GM18520 (cell line): ENCODE data around the gene FGF14.

Source experiments
- ATAC-seq: cut with Tn5 transposase; IDR thresholded peaks from one replicate; pipeline ENCODE4 v1.9.1; 2021; ENCODE audit not compliant: unreplicated experiment

FGF14 gene

DNA sequence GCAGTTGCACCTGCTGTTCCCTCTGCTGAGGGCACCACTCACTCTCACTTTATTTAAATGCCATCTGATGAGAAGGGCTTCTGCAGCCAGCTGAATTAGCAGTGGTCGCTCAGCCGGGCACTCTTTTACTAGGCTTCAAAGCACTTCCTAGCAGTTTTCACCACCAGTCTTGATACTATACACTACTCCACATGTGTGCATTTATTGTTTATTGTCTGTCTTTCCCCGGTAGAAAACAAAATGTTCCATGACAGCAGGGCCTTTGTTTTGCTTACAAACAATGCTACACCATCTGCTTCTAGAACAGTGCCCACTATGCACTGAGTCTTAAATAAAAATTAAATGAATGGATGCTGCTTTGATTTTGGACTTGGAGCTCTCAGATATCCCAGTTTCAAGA, 404.9 kb downstream of the FGF14 start:
- ATAC-seq: no peak

DNA sequence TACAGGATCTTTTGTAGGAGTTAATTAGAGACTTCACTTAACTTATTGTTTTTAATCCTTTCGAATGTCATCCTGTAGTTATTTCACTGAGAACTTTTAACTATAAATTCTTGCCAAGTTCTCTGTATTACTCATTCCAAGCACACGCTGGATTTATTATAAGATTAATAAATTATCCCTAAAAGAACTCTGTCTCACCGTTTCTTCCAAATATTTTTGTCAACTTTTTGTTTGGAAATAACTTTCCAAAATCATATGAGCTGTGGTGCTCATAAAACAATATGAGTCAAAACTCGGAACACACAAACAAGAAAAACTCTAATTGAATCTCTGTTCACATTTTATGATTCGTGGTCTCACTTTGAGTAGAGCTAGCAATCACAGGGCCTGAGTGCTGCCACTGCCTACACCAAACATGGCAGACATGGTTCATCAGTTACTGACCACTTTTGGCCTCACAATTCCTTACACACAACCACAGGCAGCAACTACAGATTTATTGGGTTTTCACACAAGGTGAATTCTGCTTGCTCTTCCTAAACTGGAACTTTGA, 412.0 kb downstream of the FGF14 start:
- no peak for ATAC-seq

DNA sequence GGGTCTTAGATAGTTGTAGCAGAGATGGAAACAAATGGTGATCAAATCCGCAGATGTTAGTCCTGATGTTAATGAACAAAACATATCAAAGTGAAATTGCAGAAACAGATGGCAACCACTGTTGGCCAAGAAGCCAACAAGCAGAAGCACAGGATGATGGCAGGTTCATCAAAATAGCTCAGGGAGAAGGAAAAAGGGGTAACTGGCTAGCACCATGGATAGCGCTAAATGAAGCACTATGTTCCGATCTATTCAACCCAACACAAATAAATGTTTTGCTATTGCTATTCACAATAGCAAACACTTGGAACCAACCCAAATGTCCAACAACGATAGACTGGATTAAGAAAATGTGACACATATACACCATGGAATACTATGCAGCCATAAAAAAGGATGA, 413.7 kb downstream of the FGF14 start:
- no peak for ATAC-seq

DNA sequence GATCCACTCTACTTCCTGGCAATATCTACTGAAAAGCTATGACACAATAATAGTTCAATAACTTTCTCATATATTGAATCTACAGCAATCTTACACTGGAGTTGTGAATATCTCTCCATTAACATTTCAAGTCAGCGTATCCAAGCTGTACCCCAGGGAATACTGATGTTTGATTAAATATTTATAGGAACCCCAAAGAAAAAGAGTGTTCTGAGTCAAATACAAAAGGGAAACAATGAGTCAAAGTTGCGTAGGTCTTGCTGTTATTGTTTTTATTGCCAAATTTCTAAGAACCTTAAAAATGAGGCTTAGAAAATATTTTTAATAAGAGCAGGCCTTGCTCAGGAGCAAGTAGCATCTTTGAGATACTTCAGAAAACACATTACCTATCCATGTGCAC, 415.5 kb downstream of the FGF14 start:
- no peak for ATAC-seq

DNA sequence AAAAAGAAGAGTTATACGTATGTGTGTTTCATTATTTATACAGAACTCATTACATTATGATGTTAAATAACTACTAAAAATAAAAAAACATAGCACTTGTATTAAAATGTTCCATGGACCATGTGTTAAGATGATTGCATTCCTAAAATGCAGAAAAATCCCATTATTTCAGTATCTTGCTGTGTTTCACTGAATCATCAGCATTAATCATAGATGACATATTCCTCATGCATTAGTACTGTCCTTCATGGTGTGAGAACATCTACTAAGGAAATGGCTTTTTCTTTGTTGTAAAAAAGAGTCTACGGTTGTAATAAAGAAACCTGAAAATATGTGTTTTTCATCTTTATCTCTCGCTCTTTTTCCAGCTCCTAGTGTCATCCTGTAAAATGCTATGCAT, 416.5 kb downstream of the FGF14 start:
- ATAC-seq: no peak

DNA sequence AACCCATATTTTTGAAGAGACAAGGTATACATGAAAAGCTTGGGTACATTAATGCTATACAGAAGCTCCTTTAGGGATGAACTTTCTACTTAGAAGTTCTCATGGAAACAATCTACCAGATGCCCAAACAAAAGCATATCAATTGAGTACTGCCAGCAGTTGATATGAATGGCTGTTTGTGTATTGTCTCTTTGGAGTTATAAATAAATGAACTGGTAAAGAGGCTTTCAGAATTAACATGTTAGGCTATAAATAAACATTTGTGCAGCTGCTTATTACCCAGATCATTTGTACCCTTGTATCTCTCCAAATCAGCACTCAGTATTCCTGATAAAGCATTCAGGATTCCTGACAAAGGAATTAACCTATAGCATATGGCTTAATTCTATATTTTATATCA, 418.9 kb downstream of the FGF14 start:
- no peak for ATAC-seq

DNA sequence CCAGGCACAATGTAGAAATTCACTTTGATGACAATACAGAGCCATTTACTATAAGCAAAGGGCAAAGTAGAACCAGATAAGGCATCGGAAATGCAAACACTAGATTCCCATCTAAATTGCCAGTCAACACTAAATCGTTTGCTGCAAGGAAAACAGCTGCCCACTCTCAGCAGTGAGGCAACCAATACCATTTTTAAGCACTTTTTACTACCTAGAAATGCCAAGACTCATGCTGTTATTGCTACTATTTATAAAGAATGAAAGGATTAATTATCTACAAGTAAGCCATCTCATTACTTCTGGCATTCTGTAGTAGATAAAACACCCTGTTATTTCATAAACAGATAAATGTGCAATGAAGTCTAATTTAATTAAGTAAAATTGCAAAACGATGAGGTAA, 422.0 kb downstream of the FGF14 start:
- ATAC-seq: no peak

DNA sequence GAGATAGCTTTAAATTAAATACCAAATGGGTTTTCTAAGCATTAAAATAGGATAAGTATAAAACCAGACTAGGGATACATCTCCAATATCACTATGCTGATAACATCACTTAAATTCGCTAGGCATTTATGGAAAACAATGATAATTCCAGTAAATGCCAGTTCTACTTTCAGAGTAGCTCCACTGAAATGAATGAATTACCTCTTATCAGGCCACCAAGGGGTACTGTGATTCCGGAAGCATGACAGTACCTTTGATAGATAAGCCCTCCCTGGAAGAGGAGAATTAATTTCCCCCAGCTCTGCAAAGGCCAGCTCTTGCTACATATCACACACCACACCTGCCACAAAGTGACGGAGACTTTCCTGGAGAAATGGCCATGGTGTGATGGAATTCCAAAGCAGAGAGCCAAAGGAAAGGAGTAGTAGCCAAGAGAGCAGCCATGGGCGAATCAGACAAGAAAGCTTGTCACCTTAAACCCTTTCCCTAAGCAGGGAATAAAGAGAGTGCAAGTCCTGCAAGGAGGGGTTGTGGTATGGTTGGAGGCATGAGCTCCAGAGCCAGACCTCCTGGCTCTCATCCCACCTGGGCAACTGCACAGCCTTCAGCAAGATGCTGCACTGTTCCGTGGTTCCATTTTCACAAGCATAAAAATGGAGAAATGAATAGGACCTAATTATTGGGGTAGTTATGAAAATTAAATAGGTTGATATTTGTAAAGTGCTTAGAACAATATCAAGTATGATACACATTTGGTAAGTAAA, 423.1 kb downstream of the FGF14 start:
- no peak for ATAC-seq

DNA sequence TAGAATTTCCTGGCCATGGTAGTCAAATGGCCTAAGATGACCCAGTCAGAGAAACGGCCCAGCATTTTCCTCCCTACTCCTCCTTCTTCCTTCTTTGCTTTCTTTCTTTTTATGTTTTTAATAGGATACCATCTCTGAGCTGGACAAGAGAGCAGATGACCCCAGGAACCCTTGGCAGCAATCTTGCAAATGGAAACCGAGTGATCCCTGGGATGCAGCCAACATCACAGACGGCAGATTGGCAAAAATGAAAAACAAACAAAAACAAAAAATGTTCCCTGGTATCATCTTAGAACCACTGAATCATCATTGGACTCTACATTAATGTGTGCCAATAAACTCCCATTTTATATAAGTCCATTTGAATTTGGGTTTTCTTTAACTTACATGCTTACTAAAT, 424.4 kb downstream of the FGF14 start:
- ATAC-seq: no peak

DNA sequence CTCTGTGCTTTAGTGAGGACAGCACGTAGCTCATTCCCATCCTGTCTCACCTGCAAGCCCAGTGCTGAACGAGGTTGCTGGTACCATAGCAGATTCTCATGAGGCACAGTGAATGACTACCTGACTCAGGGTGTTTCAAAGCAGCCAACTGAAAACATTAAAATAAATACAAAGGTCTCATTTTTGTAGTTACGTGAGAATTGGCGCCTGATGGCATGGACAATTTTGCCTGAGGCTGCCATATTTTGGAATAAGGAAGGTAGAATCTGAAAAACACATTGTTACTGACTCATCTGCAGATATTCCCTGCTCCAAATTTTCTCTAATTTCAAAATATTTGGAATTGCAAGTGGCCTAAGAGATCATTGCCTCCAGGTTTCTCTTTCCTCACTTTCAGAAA, 429.7 kb downstream of the FGF14 start:
- no peak for ATAC-seq

DNA sequence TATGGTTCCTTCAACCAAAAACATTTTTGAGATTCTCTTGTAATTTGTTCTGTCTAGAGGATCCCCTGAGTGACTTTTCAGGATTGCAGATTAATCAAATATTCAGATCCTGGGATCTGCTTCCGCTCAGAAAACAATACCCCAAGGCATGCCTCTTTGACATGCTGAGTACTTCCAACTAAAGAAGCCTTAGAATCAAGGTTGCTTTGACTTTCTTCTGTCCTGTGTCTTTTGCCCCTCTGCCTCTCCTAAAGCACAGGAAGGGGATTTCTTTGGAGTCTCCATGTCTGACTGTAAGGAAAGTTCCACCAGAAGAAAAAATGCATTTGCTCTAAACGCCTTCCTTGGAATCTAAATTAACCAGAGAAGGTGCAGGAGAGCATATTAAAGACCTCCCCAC, 431.5 kb downstream of the FGF14 start:
- no peak for ATAC-seq

DNA sequence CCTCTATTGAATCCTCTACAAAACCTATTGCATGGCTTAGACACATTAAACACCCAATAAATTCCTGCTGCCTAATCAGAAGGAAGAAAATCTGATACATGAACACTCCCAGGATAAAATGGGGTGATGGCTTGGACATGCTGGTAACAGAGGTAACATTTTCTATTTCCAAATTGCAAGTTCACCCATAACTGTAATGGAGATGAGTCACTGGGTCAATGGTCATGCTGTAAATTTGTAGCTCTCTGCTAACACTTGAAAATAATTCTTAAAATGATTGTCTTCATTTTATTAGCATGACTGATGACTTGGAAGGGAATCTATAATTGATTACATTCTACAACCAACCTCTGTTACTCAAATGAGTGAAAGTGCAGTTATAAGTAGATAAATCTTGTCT, 434.1 kb downstream of the FGF14 start:
- no peak for ATAC-seq

DNA sequence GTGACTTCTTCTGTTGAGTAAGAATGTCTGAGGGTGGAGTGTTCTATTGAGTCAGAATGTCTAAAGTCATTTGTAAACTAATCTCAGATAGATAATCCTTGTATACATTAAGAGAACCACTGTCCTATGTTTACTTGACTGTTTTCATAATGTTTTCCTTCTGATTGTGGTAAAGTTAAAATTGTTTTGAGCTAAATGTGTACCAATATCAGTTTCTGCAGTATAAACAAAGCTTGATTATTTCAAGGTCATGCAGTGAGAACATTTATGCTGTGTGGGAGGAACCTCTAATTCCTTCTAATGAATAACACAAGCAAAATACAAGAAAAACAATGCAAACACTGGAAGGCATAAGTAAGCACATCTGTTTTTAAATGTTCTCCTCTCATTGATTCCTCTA, 434.6 kb downstream of the FGF14 start:
- ATAC-seq: no peak

DNA sequence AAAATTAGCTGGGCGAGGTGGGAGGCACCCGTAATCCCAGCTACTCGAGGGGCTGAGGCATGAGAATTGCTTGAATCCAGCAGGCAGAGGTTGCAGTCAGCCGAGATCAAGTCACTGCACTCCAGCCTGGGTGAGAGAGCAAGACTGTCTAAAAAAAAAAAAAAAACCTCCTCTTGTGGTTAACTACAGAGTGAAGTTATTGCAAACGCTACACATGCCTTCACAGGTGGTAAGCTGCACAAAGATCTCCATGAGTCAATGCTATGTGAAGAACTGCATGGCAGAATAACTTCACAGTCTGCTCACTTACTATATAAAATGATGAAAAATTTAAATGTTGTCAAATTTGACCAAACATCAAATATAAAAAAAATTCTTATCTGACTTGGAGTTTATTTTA, 436.8 kb downstream of the FGF14 start:
- no peak for ATAC-seq

DNA sequence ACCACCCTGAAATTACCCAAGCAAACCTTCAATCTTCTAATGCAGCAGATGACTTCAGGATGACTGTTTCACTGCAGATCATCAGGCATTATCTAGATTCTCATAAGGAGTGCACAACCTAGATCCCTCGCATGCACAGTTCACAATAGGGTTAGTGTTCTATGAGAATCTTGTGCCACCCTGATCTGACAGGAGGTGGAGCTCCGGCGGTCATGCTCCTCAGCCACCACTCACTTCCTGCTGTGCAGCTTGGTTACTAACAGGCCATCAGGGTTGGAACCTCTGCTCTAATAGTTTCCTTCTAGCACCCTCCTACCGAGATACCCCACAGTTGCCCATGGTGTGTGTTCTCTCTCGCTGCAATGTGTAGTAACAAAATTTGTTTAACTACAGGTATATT, 442.8 kb downstream of the FGF14 start:
- no peak for ATAC-seq

DNA sequence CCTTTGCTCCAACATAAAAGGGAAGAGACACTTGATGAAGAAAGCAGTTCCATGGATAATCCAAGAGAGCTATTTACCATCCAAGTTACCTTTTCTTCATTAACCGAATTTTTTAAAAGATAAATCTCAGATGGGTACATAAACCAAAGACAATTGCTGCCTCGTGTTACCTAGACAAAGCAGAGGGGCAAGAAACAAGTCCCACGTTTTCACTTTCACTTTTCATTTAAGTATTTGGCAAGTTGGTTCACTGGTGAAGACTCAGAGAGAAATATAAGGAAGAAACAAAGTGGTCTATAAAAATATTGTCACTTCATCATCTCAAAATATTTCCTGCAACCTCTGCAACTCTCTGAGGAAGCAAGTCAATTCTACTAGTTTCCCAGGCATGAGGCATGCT, 446.1 kb downstream of the FGF14 start:
- peak; percentile 38 for ATAC-seq

DNA sequence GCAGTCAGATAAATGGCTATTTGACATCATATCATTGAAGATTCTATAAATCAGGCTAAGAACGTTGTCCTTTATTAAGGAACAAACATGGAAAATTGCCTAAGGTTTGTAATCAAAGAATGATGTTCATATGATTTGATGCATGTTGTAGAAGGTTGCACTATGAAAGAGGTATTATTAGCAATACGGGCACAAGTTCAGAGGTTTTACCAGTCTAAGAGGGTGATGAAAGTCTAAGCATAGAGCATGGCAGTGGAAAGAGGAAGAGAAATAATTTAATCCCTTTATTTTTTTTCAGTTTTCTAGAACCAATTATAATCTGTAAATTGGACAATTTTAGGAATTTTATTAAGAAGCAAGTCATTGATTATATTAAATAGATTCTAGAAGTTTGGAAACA, 450.7 kb downstream of the FGF14 start:
- no peak for ATAC-seq

DNA sequence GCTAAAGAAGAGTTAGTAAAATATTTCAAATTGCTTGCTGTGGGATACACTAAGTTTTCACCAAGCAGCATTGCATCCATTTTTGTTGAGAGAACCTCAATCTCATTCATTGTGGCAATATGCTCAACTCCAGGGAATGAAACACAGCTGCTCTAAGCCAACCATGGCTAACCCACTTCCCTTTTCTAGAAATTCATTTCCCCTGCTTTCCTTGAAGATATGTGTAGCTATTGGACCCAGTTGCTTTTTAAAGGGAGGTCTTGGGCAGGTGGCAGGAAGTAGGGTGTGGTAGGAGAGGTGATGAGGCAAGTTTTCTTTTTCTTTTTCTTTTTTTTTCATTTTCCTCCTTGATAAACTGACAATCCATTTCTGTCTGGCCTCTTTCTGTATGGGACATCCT, 452.2 kb downstream of the FGF14 start:
- ATAC-seq: no peak

DNA sequence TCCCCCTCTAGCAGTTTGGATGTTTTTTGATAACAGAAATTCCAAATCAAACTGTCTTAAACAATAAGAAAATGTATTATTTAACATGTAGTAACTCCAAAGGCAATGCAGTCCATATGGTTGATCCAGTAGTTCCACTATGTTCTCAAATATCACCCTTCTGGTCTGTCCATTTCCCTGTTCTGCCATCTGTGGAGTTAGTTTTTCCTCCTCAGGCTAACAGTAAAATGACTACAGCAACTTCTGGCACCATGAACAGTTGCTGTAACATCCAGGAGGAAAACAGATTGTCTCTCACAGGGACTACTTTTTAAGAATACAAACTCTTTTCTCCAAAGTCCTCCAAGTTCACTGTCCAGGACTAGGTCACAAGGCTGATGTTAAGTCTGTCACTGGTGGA, 455.4 kb downstream of the FGF14 start:
- no peak for ATAC-seq

DNA sequence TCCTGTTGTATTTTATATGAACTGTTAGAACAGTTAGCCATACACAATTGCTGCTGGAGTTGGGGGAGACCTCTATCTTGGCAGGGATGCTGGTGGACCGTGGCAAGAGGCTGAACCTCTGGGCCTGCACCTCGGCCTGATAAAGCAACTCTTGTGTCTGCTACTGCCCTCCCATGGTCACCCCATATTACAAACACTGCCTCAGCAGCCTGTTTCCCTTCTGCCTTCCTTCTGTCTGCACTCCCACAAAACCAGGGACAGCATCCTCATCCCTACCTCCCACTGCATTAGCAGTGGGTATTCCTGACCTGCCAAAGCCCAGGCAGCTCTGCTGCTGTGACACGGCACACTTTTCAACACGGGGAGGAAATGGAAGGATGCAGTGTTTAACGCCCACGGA, 456.4 kb downstream of the FGF14 start:
- ATAC-seq: no peak

DNA sequence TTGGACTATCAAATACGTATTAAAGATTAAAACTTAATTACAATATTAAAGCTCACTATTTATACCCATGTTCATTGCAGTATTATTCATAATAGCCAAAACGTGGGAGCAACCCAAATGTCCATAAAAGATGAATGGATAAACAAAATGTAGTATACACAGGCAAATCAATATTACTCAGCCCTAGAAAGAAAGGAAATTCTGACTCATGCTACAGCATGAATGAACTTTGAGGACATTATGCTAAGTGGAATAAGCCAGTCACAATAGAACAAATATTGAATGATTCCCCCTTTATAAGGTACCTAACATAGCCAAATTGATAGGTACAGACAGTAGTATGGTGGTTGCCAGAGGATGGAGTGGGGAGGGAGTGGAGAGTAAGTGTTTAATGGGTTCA, 457.3 kb downstream of the FGF14 start:
- no peak for ATAC-seq

DNA sequence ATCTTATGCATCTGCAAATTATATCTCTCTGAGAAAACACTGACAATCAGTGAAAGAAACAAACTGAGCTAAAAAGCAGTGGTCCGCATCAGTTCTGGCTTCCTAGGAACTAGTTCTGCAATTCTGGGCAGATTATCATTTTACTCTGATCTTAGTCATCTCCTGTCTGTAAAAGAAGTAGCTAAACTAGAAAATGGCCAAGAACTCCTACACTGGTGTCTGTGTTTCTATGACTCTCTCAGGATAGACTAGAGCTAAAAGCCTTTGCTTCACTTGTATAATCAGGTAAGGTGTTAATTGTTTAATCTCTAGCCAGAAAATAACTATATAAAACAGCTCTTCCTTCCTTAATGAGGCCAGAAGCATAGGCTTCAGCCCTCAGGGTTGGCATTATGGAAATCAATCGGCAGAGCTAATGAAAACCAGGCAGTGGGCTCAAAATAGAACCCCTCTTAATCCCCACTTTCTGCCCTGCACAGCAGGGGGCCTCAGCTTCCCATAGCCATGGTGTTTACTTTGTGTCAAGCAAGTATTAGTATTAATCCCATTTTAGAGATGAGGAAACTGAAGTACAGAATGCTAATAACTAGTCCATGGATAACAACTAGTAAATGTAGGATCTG, 459.2 kb downstream of the FGF14 start:
- ATAC-seq: no peak

DNA sequence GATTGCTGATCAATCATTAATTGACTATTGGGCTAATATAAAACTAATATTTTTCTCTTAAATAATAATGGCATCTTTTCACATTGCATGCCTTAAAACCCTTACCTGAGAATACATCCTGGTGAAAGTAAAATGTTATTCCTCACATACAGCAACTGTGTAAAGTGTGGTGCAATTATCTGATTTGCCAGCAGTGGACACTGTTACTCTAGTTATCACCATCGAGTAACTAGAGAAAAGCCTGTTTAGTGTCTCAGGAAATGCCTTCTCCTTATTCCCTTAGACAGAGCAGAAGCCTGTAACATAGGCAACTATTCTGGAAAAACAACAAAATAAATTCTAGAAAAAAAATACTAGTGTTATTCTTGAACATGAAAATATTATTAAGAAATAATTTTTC, 459.8 kb downstream of the FGF14 start:
- ATAC-seq: no peak
